Measurements from ENCODE around the gene EMP3.

EMP3 gene

DNA sequence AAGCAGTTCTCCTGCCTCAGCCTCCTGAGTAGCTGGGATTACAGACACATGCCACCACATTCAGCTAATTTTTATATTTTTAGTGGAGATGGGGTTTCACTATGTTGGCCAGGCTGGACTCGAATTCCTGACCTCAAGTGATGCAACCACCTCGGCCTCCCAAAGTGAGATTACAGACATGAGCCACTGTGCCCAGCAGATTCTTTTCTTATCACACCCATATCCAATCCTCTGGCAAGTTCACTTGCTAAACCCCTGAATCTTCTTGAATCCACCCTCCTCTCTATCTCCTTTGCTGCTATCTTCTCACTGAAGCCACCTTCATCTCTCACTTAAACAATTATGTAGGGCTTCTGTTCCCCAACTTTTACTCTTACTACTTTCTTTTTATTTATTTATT lies 20.8 kb downstream of the EMP3 start:
- Histone ChIP-seq H3K36me3 (replicated peaks; ENCODE audit: low read depth, low read length) (no peaks in the 10 kb centered on the region), H2AFZ (ENCODE audit: low read depth, low read length) (no peak overlapping the region), H3K4me3 (ENCODE audit: low read length) (no peak overlapping the region), H3K27ac (ENCODE audit: low read length) (no peak overlapping the region), H3K27me3 (ENCODE audit: low read depth, low read length) (no peaks in the 10 kb centered on the region), H3K79me2 (ENCODE audit: low read length) (no peaks in the 10 kb centered on the region), H3K4me1 (ENCODE audit: low read length) (no peaks in the 10 kb centered on the region), H3K4me2 (ENCODE audit: low read length) (no peak overlapping the region), H4K20me1 (ENCODE audit: insufficient read depth, low read length) (no peaks in the 10 kb centered on the region), H3K9ac (ENCODE audit: low read length) (no peak overlapping the region), H3K9me3 (ENCODE audit: insufficient read depth, low read length) (no peaks in the 10 kb centered on the region)
- no peak for TF ChIP-seq EZH2phosphoT487 (IDR thresholded peaks at IDR 0.05; ENCODE audit: low read depth)
- TF ChIP-seq CTCF (IDR thresholded peaks at IDR 0.05; ENCODE audit: low read depth, low read length), result no peak

- H3K9ac ChIP-seq (ENCODE audit: low read length), result no peak overlapping the region
- TF ChIP-seq CTCF (IDR thresholded peaks at IDR 0.05; ENCODE audit: low read depth, low read length) (no peak), EZH2phosphoT487 (IDR thresholded peaks at IDR 0.05; ENCODE audit: low read depth) (no peak)
These were observed 22.7 kb downstream of the EMP3 start for GRCh38 chr19:48348045-48348444.

DNA sequence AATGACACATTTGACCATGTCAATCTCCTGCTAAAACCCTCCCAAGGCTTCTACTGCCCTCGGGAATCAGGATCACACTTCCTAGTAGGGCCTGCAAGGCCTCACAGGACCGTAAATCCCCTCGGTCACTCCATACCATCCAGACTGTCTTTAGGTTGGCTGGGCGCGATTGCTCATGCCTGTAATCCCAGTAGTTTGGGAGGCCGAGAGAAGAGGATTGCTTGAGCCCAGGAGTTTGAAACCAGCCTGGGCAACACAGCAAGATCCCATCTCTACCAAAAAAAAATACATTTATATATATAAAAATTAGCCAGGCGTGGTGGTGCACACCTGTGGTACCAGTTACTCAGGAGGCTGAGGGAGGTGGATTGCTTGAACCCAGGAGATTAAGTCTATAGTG lies 23.4 kb downstream of the EMP3 start:
- H3K4me2 ChIP-seq (ENCODE audit: low read length), result no peak overlapping the region
- H2AFZ ChIP-seq (ENCODE audit: low read depth, low read length), result no peak overlapping the region
- H3K4me3 ChIP-seq (ENCODE audit: low read length), result no peak overlapping the region
- H3K79me2 ChIP-seq (ENCODE audit: low read length), result no peaks in the 10 kb centered on the region
- no peaks in the 10 kb centered on the region for H3K27me3 ChIP-seq (ENCODE audit: low read depth, low read length)
- H3K9me3 ChIP-seq (ENCODE audit: insufficient read depth, low read length), result no peaks in the 10 kb centered on the region
- no peak overlapping the region for H3K9ac ChIP-seq (ENCODE audit: low read length)
- no peaks in the 10 kb centered on the region for H4K20me1 ChIP-seq (ENCODE audit: insufficient read depth, low read length)
- H3K27ac ChIP-seq (ENCODE audit: low read length), result no peak overlapping the region
- no peaks in the 10 kb centered on the region for H3K36me3 ChIP-seq (replicated peaks; ENCODE audit: low read depth, low read length)
- H3K4me1 ChIP-seq (ENCODE audit: low read length), result no peaks in the 10 kb centered on the region
- TF ChIP-seq CTCF (IDR thresholded peaks at IDR 0.05; ENCODE audit: low read depth, low read length) (no peak), EZH2phosphoT487 (IDR thresholded peaks at IDR 0.05; ENCODE audit: low read depth) (no peak)

More at GRCh38 chr19:48348045-48348444, 22.7 kb downstream of the EMP3 start:
- no peak overlapping the region for H2AFZ ChIP-seq (ENCODE audit: low read depth, low read length)
- H3K27ac ChIP-seq (ENCODE audit: low read length), result no peak overlapping the region
- H3K4me2 ChIP-seq (ENCODE audit: low read length), result no peak overlapping the region
- H3K27me3 ChIP-seq (ENCODE audit: low read depth, low read length), result no peaks in the 10 kb centered on the region
- H4K20me1 ChIP-seq (ENCODE audit: insufficient read depth, low read length), result no peaks in the 10 kb centered on the region
- H3K9me3 ChIP-seq (ENCODE audit: insufficient read depth, low read length), result no peaks in the 10 kb centered on the region
- H3K4me3 ChIP-seq (ENCODE audit: low read length), result no peak overlapping the region
- H3K79me2 ChIP-seq (ENCODE audit: low read length), result no peaks in the 10 kb centered on the region
- no peaks in the 10 kb centered on the region for H3K36me3 ChIP-seq (replicated peaks; ENCODE audit: low read depth, low read length)
- H3K4me1 ChIP-seq (ENCODE audit: low read length), result no peaks in the 10 kb centered on the region

DNA sequence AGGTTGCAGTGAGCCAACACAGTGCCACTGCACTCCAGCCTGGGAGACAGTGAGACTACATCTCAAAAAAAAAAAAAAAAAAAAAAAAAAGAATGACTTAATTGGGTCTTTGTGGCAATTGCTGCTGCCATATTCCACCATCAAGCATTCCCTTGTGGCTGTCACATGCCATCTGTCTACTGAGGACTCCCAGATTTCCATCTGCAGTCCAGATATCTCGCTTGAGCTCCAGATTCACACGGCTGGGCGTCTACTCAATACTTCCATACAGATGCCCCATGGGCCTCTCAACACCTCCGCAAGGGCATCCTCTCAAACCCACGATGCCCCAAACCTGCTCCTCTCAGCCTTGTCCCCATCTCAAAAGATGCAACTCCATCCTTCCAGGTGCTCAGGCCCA lies 25.5 kb downstream of the EMP3 start:
- no peak overlapping the region for H3K27ac ChIP-seq (ENCODE audit: low read length)
- H3K27me3 ChIP-seq (ENCODE audit: low read depth, low read length), result no peaks in the 10 kb centered on the region
- H3K9ac ChIP-seq (ENCODE audit: low read length), result no peak overlapping the region
- no peaks in the 10 kb centered on the region for H3K4me1 ChIP-seq (ENCODE audit: low read length)
- no peak overlapping the region for H2AFZ ChIP-seq (ENCODE audit: low read depth, low read length)
- no peak overlapping the region for H3K4me3 ChIP-seq (ENCODE audit: low read length)
- H3K79me2 ChIP-seq (ENCODE audit: low read length), result no peaks in the 10 kb centered on the region
- no peak overlapping the region for H3K4me2 ChIP-seq (ENCODE audit: low read length)
- H3K36me3 ChIP-seq (replicated peaks; ENCODE audit: low read depth, low read length), result no peaks in the 10 kb centered on the region
- TF ChIP-seq CTCF (IDR thresholded peaks at IDR 0.05; ENCODE audit: low read depth, low read length) (no peak), EZH2phosphoT487 (IDR thresholded peaks at IDR 0.05; ENCODE audit: low read depth) (no peak)
- no peaks in the 10 kb centered on the region for H4K20me1 ChIP-seq (ENCODE audit: insufficient read depth, low read length)
- H3K9me3 ChIP-seq (ENCODE audit: insufficient read depth, low read length), result no peaks in the 10 kb centered on the region

All from OCI-LY3 (cell line).